ENCODE measurements around the gene SNAI3. TPM values are rescaled to one million over a fixed set of nuclear protein-coding genes. Genes with fewer than 3 reads are reported as not detected.

SNAI3 gene
- total and polyA plus RNA-seq, 4 experiments from 2014 or later: 11.6 to 22.9 (median 14.8) TPM

GRCh38 chr16:88638323-88639230 lies 47.7 kb downstream of the SNAI3 start, which contains the start of gene IL17C:
IL17C (plus strand) TSS chr16:88638572; CDS start chr16:88638642, 70 bp downstream.
- H3K4me3 ChIP-seq (ENCODE audit: low read length in 2 of 2): no peak within 1 kb of the TSS
- DNase-seq: peak in 4 of 5 donors; percentile 32 to 62 (median 44)

GRCh38 chr16:88636488-88637265 lies 49.6 kb downstream of the SNAI3 start:
- peaks cover 0 to 5% (median 0%) of the 10 kb centered on the region in 8 donors for H3K9me3 Mint-ChIP-seq
- ChIA-PET POLR2A (ENCODE audit: partially characterized antibody) (interaction anchor here (0.8 to 3.3 kb wide), 13 partner anchors 10 to 68 kb away, joined by 3 to 32 read pairs (median 4); partner anchors contain the start of genes CYBA, MVD and ZC3H18), CTCF (ENCODE audit: partially characterized antibody) (interaction anchor here (0.9 kb wide), 1 partner anchor 66 kb away, joined by 3 read pairs; no protein-coding TSS in a partner anchor)
- peaks cover 11% of the 10 kb centered on the region for H3K27me3 ChIP-seq (ENCODE audit: insufficient read depth, low read length)
- peaks cover 16 to 55% (median 36%) of the 10 kb centered on the region in 4 donors for H3K4me1 Mint-ChIP-seq
- intact Hi-C loops (cut with micrococcal nuclease): loop anchor here (5.0 kb wide), 2 partner anchors 51 to 66 kb away; partner anchors contain the start of gene SNAI3
- DNase-seq: no peak
- H3K36me3 Mint-ChIP-seq: peaks cover under 1 to 9% of the 10 kb centered on the region in 2 donors
- H3K27ac ChIP-seq (ENCODE audit: low read depth, low read length): no peak overlapping the region
- H3K36me3 ChIP-seq (ENCODE audit: insufficient read depth, low read length): no peaks in the 10 kb centered on the region
- H3K4me3 ChIP-seq (ENCODE audit: low read length in 2 of 2): no peak overlapping the region
- peak overlapping the region; percentile 26 to 80 (median 52) for H3K4me3 Mint-ChIP-seq
- peaks cover 0 to 9% of the 10 kb centered on the region in 2 donors for H3K27me3 Mint-ChIP-seq
- H3K9me3 ChIP-seq (ENCODE audit: control insufficient read depth in 1 of 2, low read length in 2 of 2): no peaks in the 10 kb centered on the region
- peaks cover 62% of the 10 kb centered on the region for H3K4me1 ChIP-seq (ENCODE audit: insufficient read depth, low read length)
- H3K27ac Mint-ChIP-seq: peak overlapping the region; percentile 39 to 92 (median 80)

More at GRCh38 chr16:88638323-88639230, 47.7 kb downstream of the SNAI3 start, which contains the start of gene IL17C:
- Mint-ChIP-seq H3K4me3 (peak within 1 kb of the TSS; percentile 1 to 80 (median 59)), H3K4me1 (peaks cover 14 to 47% (median 33%) of the 10 kb centered on the region in 4 donors), H3K27ac (peak within 1 kb of the TSS; percentile 65 to 92 (median 78)), H3K9me3 (peaks cover 0 to 5% (median 0%) of the 10 kb centered on the region in 8 donors), H3K36me3 (peaks cover 6 to 10% of the 10 kb centered on the region in 2 donors), H3K27me3 (peaks cover 0 to 9% of the 10 kb centered on the region in 2 donors)
- Histone ChIP-seq H3K27ac (ENCODE audit: low read depth, low read length) (no peak within 1 kb of the TSS), H3K36me3 (ENCODE audit: insufficient read depth, low read length) (no peaks in the 10 kb centered on the region), H3K4me1 (ENCODE audit: insufficient read depth, low read length) (peaks cover 56% of the 10 kb centered on the region), H3K27me3 (ENCODE audit: insufficient read depth, low read length) (peaks cover 11% of the 10 kb centered on the region), H3K9me3 (ENCODE audit: control insufficient read depth in 1 of 2, low read length in 2 of 2) (no peaks in the 10 kb centered on the region)
- POLR2A ChIA-PET (ENCODE audit: partially characterized antibody): interaction anchor here (1.0 to 5.0 kb wide), 8 partner anchors 9 to 67 kb away, joined by 3 to 35 read pairs (median 5); partner anchors contain the start of genes CTU2, CYBA and RNF166
- intact Hi-C loops (cut with micrococcal nuclease): loop anchor here (5.0 kb wide), 2 partner anchors 49 to 64 kb away; partner anchors contain the start of gene SNAI3
- CTCF ChIA-PET (ENCODE audit: partially characterized antibody): interaction anchor here (1.0 to 1.4 kb wide), 3 partner anchors 18 to 77 kb away, joined by 3 read pairs; no protein-coding TSS in a partner anchor

- peaks cover 62% of the 10 kb centered on the region for H3K4me1 ChIP-seq (ENCODE audit: insufficient read depth, low read length)
- no peak overlapping the region for H3K4me3 ChIP-seq (ENCODE audit: low read length in 2 of 2)
- ChIA-PET POLR2A (ENCODE audit: partially characterized antibody) (interaction anchor here (1.1 to 3.3 kb wide), 4 partner anchors 14 to 68 kb away, joined by 3 to 32 read pairs (median 17); partner anchors contain the start of gene CYBA), CTCF (ENCODE audit: partially characterized antibody) (no interaction called here)
- peaks cover 11% of the 10 kb centered on the region for H3K27me3 ChIP-seq (ENCODE audit: insufficient read depth, low read length)
- intact Hi-C loops (cut with micrococcal nuclease): loop anchor here (2.0 to 5.0 kb wide), 4 partner anchors 15 to 67 kb away; partner anchors contain the start of genes CYBA and SNAI3
- H3K4me3 Mint-ChIP-seq: peak overlapping the region in 6 of 8 donors; percentile 43 to 81 (median 72)
- no peak overlapping the region for H3K27ac ChIP-seq (ENCODE audit: low read depth, low read length)
- H3K36me3 Mint-ChIP-seq: peaks cover 6 to 17% of the 10 kb centered on the region in 2 donors
- peaks cover 16 to 55% (median 35%) of the 10 kb centered on the region in 4 donors for H3K4me1 Mint-ChIP-seq
- no peak for DNase-seq
- peaks cover 0 to 9% of the 10 kb centered on the region in 2 donors for H3K27me3 Mint-ChIP-seq
- H3K9me3 Mint-ChIP-seq: peaks cover 0 to 5% (median 0%) of the 10 kb centered on the region in 8 donors
- peak overlapping the region in 4 of 7 donors; percentile 1 to 81 (median 44) for H3K27ac Mint-ChIP-seq
- no peaks in the 10 kb centered on the region for H3K9me3 ChIP-seq (ENCODE audit: control insufficient read depth in 1 of 2, low read length in 2 of 2)
- H3K36me3 ChIP-seq (ENCODE audit: insufficient read depth, low read length): no peaks in the 10 kb centered on the region
Measured at GRCh38 chr16:88635671-88636319, 50.5 kb downstream of the SNAI3 start.

GRCh38 chr16:88634994-88635670 lies 51.2 kb downstream of the SNAI3 start:
- peaks cover 0 to 5% (median 0%) of the 10 kb centered on the region in 8 donors for H3K9me3 Mint-ChIP-seq

GRCh38 chr16:88634141-88634993 lies 51.9 kb downstream of the SNAI3 start:
- ChIA-PET CTCF (ENCODE audit: partially characterized antibody) (interaction anchor here (1.2 to 1.5 kb wide), 2 partner anchors 13 to 15 kb away, joined by 3 to 11 read pairs; no protein-coding TSS in a partner anchor), POLR2A (ENCODE audit: partially characterized antibody) (interaction anchor here (0.9 to 6.0 kb wide), 6 partner anchors 10 to 68 kb away, joined by 4 to 50 read pairs (median 10); partner anchors contain the start of genes MVD and ZC3H18)
- peak; percentile 45 to 63 (median 54) for DNase-seq
- H3K4me1 ChIP-seq (ENCODE audit: insufficient read depth, low read length): peaks cover 48% of the 10 kb centered on the region
- Mint-ChIP-seq H3K27ac (peak overlapping the region in 6 of 7 donors; percentile 66 to 93 (median 81)), H3K4me1 (peaks cover 16 to 47% (median 29%) of the 10 kb centered on the region in 4 donors), H3K27me3 (peaks cover 0 to 6% of the 10 kb centered on the region in 2 donors), H3K4me3 (peak overlapping the region; percentile 69 to 85 (median 78)), H3K36me3 (peaks cover 6 to 22% of the 10 kb centered on the region in 2 donors), H3K9me3 (peaks cover 0 to 5% (median 0%) of the 10 kb centered on the region in 8 donors)
- no peaks in the 10 kb centered on the region for H3K9me3 ChIP-seq (ENCODE audit: control insufficient read depth in 1 of 2, low read length in 2 of 2)
- peak overlapping the region in 1 of 2 donors; percentile 53 for H3K4me3 ChIP-seq (ENCODE audit: low read length in 2 of 2)
- H3K36me3 ChIP-seq (ENCODE audit: insufficient read depth, low read length): peaks cover 9% of the 10 kb centered on the region
- H3K27me3 ChIP-seq (ENCODE audit: insufficient read depth, low read length): peaks cover 9% of the 10 kb centered on the region
- peak overlapping the region; percentile 62 for H3K27ac ChIP-seq (ENCODE audit: low read depth, low read length)
- intact Hi-C loops (cut with micrococcal nuclease): loop anchor here (2.0 to 5.0 kb wide), 3 partner anchors 16 to 223 kb away; partner anchors contain the start of genes CYBA, GALNS and TRAPPC2L

More at GRCh38 chr16:88634994-88635670, 51.2 kb downstream of the SNAI3 start:
- Mint-ChIP-seq H3K4me3 (peak overlapping the region in 7 of 8 donors; percentile 34 to 85 (median 79)), H3K36me3 (peaks cover 6 to 17% of the 10 kb centered on the region in 2 donors), H3K4me1 (peaks cover 16 to 52% (median 32%) of the 10 kb centered on the region in 4 donors), H3K27me3 (peaks cover 0 to 6% of the 10 kb centered on the region in 2 donors), H3K27ac (peak overlapping the region; percentile 41 to 91 (median 75))
- Histone ChIP-seq H3K9me3 (ENCODE audit: control insufficient read depth in 1 of 2, low read length in 2 of 2) (no peaks in the 10 kb centered on the region), H3K4me1 (ENCODE audit: insufficient read depth, low read length) (peaks cover 56% of the 10 kb centered on the region), H3K4me3 (ENCODE audit: low read length in 2 of 2) (peak overlapping the region in 1 of 2 donors; percentile 53), H3K27ac (ENCODE audit: low read depth, low read length) (peak overlapping the region; percentile 62), H3K27me3 (ENCODE audit: insufficient read depth, low read length) (peaks cover 11% of the 10 kb centered on the region), H3K36me3 (ENCODE audit: insufficient read depth, low read length) (peaks cover 2% of the 10 kb centered on the region)
- intact Hi-C loops (cut with micrococcal nuclease): loop anchor here (2.0 to 5.0 kb wide), 5 partner anchors 16 to 222 kb away; partner anchors contain the start of genes CYBA, GALNS, SNAI3 and TRAPPC2L
- POLR2A ChIA-PET (ENCODE audit: partially characterized antibody): interaction anchor here (1.1 to 3.3 kb wide), 3 partner anchors 15 to 68 kb away, joined by 3 to 32 read pairs (median 21); partner anchors contain the start of gene CYBA
- no peak for DNase-seq
- CTCF ChIA-PET (ENCODE audit: partially characterized antibody): no interaction called here

Data from CD4-positive, alpha-beta memory T cell (primary cell).